K562 (cell line): ENCODE results near the gene CYP4F12. TPM values are rescaled to one million over a fixed set of nuclear protein-coding genes. Genes with fewer than 3 reads are reported as not detected.

ENCODE experiments used
- ATAC-seq: fragments of 200-7000 bp; cut with Tn5 transposase; 3 replicates; pipeline ENCODE4 v1.9.1; 2020; ENCODE audit warnings: moderate library complexity
- BruUV-seq: library from RNA; stranded (reverse); fragments of 400-500 nt; replicated peaks from 2 replicates; lab custom pipeline; 2021; lab: Mats Ljungman, UMichigan
- CTCF ChIA-PET: fragments of 300-600 bp; formaldehyde crosslinking; extraction: SDS; loops from one replicate; lab custom pipeline; 2021; ENCODE audit warnings: low intra/inter-chr PET ratio; lab: Yijun Ruan, JAX
- POLR2A ChIA-PET: fragments of 300-600, 350-650 bp; sonication (Branson Sonifier 250); formaldehyde crosslinking; extraction: SDS; loops from one replicate; lab custom pipeline; 2021; ENCODE audit warnings: antibody characterized with exemption, inconsistent platforms; lab: Yijun Ruan, JAX
- DNase-seq, 4 experiments: peaks; one replicate each; pipeline versions ENCODE4 v3.0.0 to v3.0.0-alpha.2; 2011 to 2018; ENCODE audit warnings: low spot score in 3 of 4, mixed read lengths in 3 of 4; ENCODE audit errors: extremely low read depth in 1 of 4
- FAIRE-seq: peaks from 2 replicates; lab custom pipeline; 2011; peaks lifted over from hg19 to GRCh38; lab: Jason Lieb, UNC
- H2AFZ ChIP-seq: 2 replicates; pipeline ENCODE4 v1.6.0; 2011; ENCODE audit warnings: low read depth, low read length, control low read depth, inconsistent platforms
- H3K27ac ChIP-seq: fragments of 200-600 bp; 3 replicates; pipeline ENCODE4 v1.8.0; 2011; ENCODE audit warnings: low read depth, mild to moderate bottlenecking, control low read depth, inconsistent platforms, low read length, moderate library complexity, mixed read lengths; ENCODE audit errors: extremely low read depth
- H3K27me3 ChIP-seq, 2 experiments: fragments of 300-600 bp in 1 of 2; 2 replicates in 1 of 2; 3 replicates in 1 of 2; pipeline versions ENCODE4 v1.6.0 to v1.8.0; 2011; ENCODE audit warnings: inconsistent platforms in 2 of 2, low read length in 2 of 2, mild to moderate bottlenecking in 1 of 2, mixed read lengths in 1 of 2, moderate library complexity in 1 of 2; ENCODE audit not compliant: control insufficient read depth in 2 of 2, insufficient read depth in 2 of 2
- H3K36me3 ChIP-seq: fragments of 300-600 bp; 3 replicates; pipeline ENCODE4 v1.8.0; 2011; ENCODE audit warnings: mild to moderate bottlenecking, low read length, inconsistent platforms; ENCODE audit not compliant: control insufficient read depth, insufficient read depth
- H3K4me1 ChIP-seq, 2 experiments: fragments of 200-600 bp in 1 of 2; replicated peaks in 1 of 2; 2 replicates in 1 of 2; 3 replicates in 1 of 2; pipeline versions ENCODE4 v1.5.1 to v1.8.0; 2011; ENCODE audit warnings: inconsistent platforms in 2 of 2, low read length in 2 of 2, mild to moderate bottlenecking in 1 of 2, mixed read lengths in 1 of 2, moderate library complexity in 1 of 2; ENCODE audit not compliant: control insufficient read depth in 2 of 2, insufficient read depth in 2 of 2
- H3K4me2 ChIP-seq: 2 replicates; pipeline ENCODE4 v1.6.1; 2011; ENCODE audit warnings: low read length, control low read depth, inconsistent platforms, mixed read lengths; ENCODE audit not compliant: insufficient read depth
- H3K4me3 ChIP-seq: fragments of 200-600 bp; sonication (generic), shearing (Covaris generic); 2 replicates; pipeline ENCODE4 v1.5.1; 2016; ENCODE audit warnings: control low read depth, inconsistent platforms
- H3K79me2 ChIP-seq: fragments of 200-600 bp; 3 replicates; pipeline ENCODE4 v1.8.0; 2011; ENCODE audit warnings: low read length, inconsistent platforms; ENCODE audit not compliant: control insufficient read depth, insufficient read depth
- H3K9ac ChIP-seq, 2 experiments: 2 replicates each; pipeline versions ENCODE4 v1.6.0 to v1.6.1; 2011; ENCODE audit warnings: low read depth in 2 of 2, low read length in 2 of 2, control low read depth in 1 of 2, inconsistent platforms in 1 of 2, mild to moderate bottlenecking in 1 of 2, mixed read lengths in 1 of 2; ENCODE audit not compliant: insufficient read depth in 1 of 2
- H3K9me1 ChIP-seq: one replicate; pipeline ENCODE4 v1.6.0; 2011; ENCODE audit warnings: inconsistent platforms, mild to moderate bottlenecking, low read length, moderate library complexity; ENCODE audit not compliant: control insufficient read depth, insufficient read depth
- H3K9me3 ChIP-seq: replicated peaks from 2 replicates; pipeline ENCODE4 v1.5.1; 2011; ENCODE audit warnings: low read depth, low read length, inconsistent platforms; ENCODE audit not compliant: control insufficient read depth, insufficient read depth
- H4K20me1 ChIP-seq: replicated peaks from 2 replicates; pipeline ENCODE4 v1.6.1; 2011; ENCODE audit warnings: low read length, inconsistent platforms, mixed read lengths; ENCODE audit not compliant: control insufficient read depth, insufficient read depth
- CBFB ChIP-seq: sonication (generic); formaldehyde crosslinking; IDR thresholded peaks from 2 replicates; pipeline ENCODE4 v1.4.0; 2020; ENCODE audit warnings: mild to moderate bottlenecking, missing genetic modification reagents
- DACH1 ChIP-seq: fragments of 450-650 bp; IDR thresholded peaks from 2 replicates; pipeline ENCODE4 v1.6.1; 2018; ENCODE audit not compliant: partially characterized antibody
- NCOA2 ChIP-seq, 2 experiments: fragments of 450-650 bp; IDR thresholded peaks; 2 replicates each; pipeline ENCODE4 v1.6.1; 2018; ENCODE audit warnings: mild to moderate bottlenecking in 2 of 2, moderate library complexity in 1 of 2; ENCODE audit not compliant: partially characterized antibody in 2 of 2
- SAFB ChIP-seq: fragments of 200-400 bp; formaldehyde crosslinking; IDR thresholded peaks from 2 replicates; pipeline ENCODE4 v1.6.1; 2017; ENCODE audit warnings: low read depth, low read length, borderline replicate concordance
- WGBS: fragments of 100-300 bp; shearing (Covaris generic); methylation state at CpG from one replicate; pipeline ENCODE4 v1.1.6; 2016; ENCODE audit warnings: low coverage, mixed read lengths; ENCODE audit not compliant: insufficient coverage; ENCODE audit errors: missing lambda C conversion rate; 5-methylcytosine and 5-hydroxymethylcytosine counted together
- in situ Hi-C: fragments of 300-500 bp; cut with MboI; formaldehyde crosslinking; loops from 4 replicates; pipeline ENCODE4 v1.15.0; 2018; ENCODE audit warnings: inconsistent platforms, mixed read lengths
- intact Hi-C: fragments of 100-400 bp; cut with micrococcal nuclease; formaldehyde crosslinking; loops from 2 replicates; pipeline ENCODE4 v1.14.2; 2022
- polyA plus RNA-seq, 8 experiments: library from polyadenylated mRNA; depleted of rRNA in 4 of 8; stranded (reverse) in 5 of 8; unstranded in 3 of 8; fragments of >200 nt; fragmentation: Nextera tagmentation in 2 of 8; fragmentation: Illumina TruSeq in 1 of 8; extraction: Ambion mirVana in 2 of 8; extraction: Trizol in 1 of 8; gene quantifications; 2 replicates each; pipeline versions ENCODE4 v1.2.1 to v1.2.3, GENCODE V29; 2011 to 2014; ENCODE audit warnings: inconsistent platforms in 1 of 8, missing spikeins in 1 of 8
- total RNA-seq, 7 experiments: library from RNA; depleted of rRNA in 6 of 7; stranded (reverse); fragments of >200 nt in 6 of 7; fragmentation: Illumina TruSeq in 2 of 7; extraction: Trizol in 2 of 7; gene quantifications; 2 replicates each; pipeline versions ENCODE4 v1.2.1 to v1.2.3, GENCODE V29; 2011 to 2021; ENCODE audit warnings: low replicate concordance in 1 of 7

CYP4F12 gene
- total and polyA plus RNA-seq, 9 of the 15 experiments (the other 6 are each of a cell fraction or from before 2014, with no cell fraction given), result not detected

DNA sequence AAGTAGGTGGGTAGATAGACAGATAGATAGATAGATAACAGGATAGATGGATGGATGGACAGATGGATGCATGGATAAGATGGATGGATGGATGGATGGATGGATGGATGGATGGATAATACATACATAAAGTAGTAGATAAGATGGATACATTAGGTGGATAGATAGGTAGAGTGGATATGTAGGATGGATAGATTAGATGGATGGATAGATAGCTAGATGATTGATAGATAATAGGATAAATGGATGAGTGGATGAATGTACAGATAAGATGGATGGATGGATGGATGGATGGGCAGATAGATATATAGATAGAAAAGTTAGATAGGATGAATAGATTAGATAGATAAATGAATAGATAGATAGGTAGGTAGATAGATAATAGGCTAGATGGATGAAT lies 30.1 kb upstream of the CYP4F12 start:
- BruUV-seq, result no TSS peak
- FAIRE-seq (no peak), ATAC-seq (no peak)
- peaks cover 6 to 20% of the 10 kb centered on the region in 2 experiments; a peak in 4 of 5 replicates for H3K4me1 ChIP-seq
- no peaks in the 10 kb centered on the region; the same call in 1 of the 2 replicates for H4K20me1 ChIP-seq
- no peak overlapping the region for H3K4me2 ChIP-seq
- POLR2A ChIA-PET, result interaction anchor here (0.5 to 0.6 kb wide), 2 partner anchors 197 to 455 kb away, joined by 3 read pairs; no protein-coding TSS in a partner anchor
- peaks cover 0 to 18% of the 10 kb centered on the region in 2 experiments; a peak in 2 of 5 replicates for H3K27me3 ChIP-seq
- peak in 1 of 2 experiments; percentile 27 for TF ChIP-seq NCOA2 (IDR thresholded peaks at IDR 0.05; ENCODE audit: partially characterized antibody in 2 of 2)
- no peak for TF ChIP-seq SAFB
- TF ChIP-seq, all 486 proteins: peak for 1
- DNase-seq, result no peak
- CTCF ChIA-PET, result no interaction called here
- intact Hi-C loops (no loop called here), in situ Hi-C loops (no loop called here)
- Histone ChIP-seq H3K9me3 (no peaks in the 10 kb centered on the region), H3K79me2 (no peaks in the 10 kb centered on the region), H2AFZ (no peak overlapping the region), H3K9me1 (peaks cover 3% of the 10 kb centered on the region), H3K4me3 (no peak overlapping the region), H3K36me3 (no peaks in the 10 kb centered on the region), H3K27ac (no peak overlapping the region), H3K9ac (no peak overlapping the region)

DNA sequence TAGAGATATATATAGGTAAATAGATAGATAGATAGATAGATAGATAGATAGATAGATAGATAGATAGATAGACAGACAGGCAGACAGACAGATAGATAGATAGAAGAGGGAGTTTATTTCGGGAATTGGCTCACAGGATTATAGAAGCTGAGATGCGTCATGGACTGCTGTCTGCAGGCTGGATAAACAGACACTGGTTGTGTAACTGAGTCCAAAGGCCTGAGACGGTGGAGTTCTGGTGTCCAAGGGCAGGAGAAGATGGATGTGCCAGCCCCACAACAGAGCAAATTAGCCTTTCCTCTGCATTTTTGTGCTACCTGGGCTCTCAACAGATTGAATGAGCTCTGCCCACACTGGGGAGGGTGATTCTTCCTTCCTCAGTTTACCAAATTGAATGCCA lies 29.5 kb upstream of the CYP4F12 start:
- Histone ChIP-seq H3K36me3 (no peaks in the 10 kb centered on the region), H3K79me2 (no peaks in the 10 kb centered on the region), H3K9ac (no peak overlapping the region), H3K4me2 (no peak overlapping the region), H3K9me3 (no peaks in the 10 kb centered on the region), H3K4me3 (no peak overlapping the region), H2AFZ (no peak overlapping the region), H3K9me1 (peaks cover 3% of the 10 kb centered on the region), H3K4me1 (peaks cover 6 to 20% of the 10 kb centered on the region in 2 experiments; a peak in 4 of 5 replicates), H3K27ac (no peak overlapping the region), H4K20me1 (no peaks in the 10 kb centered on the region; the same call in 1 of the 2 replicates), H3K27me3 (peaks cover 0 to 18% of the 10 kb centered on the region in 2 experiments; a peak in 2 of 5 replicates)
- ChIA-PET POLR2A (interaction anchor here (0.5 kb wide), 1 partner anchor 456 kb away, joined by 3 read pairs; no protein-coding TSS in a partner anchor), CTCF (no interaction called here)
- in situ Hi-C loops (no loop called here), intact Hi-C loops (no loop called here)
- no peak for ATAC-seq
- FAIRE-seq, result no peak
- BruUV-seq, result no TSS peak
- no peak for DNase-seq
- TF ChIP-seq CBFB (CRISPR knock-in tag), result no peak
- TF ChIP-seq DACH1, result peak; percentile 3
- 2% methylated on average over 3 of the region's 3 CpGs for WGBS
